Measurements from ENCODE around the gene KCNJ13.
A peak's percentile ranks its signal among the peaks of the same experiment; 100 is the strongest.
"Not testable (repeated sequence)": the region's sequence is repeated elsewhere in the genome, so short reads cannot be mapped to it uniquely, and the experiment has no call there.

KCNJ13 gene

DNA sequence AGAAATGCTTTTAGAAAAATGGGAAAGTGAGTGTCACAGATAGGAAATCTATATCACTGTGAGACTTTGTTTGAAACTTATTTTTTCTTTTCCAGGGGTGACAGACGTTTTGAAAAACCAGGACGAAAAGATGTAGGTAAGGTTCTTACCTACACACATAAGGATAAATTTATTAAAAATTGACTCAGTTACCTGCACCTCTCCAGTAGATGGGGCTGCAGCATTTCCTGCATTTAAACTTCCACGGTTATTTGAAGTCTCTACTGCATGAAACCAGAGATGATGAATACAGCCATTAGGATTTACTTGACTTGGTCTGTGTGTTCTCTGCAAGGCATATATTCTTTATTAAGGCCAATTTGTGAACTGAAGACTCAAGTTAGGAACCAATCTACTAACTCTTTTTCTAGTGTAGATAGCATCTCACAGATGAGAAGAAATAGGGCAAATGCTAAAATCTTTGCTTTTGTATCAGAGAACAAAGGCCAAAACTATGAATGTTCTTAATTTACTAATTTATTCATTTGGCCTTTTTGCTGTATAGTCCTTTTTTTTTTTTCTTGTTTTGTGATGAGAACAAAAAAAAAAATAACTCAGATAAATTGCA lies 15.0 kb downstream of the KCNJ13 start:
- DNase-seq = peak; percentile 30

DNA sequence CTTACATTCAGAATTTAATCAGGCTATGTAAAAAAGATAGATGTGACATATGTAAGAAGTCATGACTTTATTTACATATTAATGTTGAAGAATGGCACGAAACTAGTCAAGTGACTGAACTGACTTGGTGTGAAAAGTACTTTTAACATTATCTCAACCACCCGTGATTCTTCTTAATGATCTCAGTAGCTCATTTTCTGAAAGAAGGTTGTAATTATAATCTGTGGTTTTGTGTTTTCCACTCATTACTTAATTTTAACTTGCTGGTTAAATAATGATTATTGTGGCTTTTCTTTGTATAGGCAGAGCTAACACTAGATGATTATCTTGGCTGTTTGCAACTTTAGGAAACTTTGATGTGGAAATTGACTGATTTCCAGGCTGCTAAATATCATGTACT lies 18.5 kb downstream of the KCNJ13 start:
- no peak for DNase-seq

DNA sequence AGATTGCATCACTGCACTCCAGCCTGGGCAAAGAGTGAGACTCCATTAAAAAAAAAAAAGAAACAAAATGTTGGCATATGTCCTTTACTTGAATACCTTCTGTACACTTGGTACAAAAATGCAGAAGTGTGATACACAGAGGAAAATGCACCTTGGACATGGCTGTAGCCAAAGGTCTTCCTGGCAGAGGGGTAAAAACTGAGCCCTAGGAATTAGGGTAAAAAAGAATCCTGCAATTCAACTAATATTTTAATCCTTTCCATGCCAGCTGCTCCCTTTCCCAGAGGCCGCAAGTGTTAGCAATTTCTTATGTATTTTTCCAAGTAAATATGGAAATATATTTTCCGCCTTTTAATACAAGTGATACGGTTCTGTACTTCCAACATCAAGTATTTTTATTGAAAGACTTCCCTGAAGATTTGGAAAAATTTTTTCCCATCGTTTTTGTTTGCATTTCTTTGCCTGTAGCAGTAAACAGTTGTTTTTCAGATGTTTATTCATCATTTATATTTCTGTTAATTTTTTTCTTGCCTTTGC lies 26.2 kb downstream of the KCNJ13 start:
- no peak for DNase-seq

DNA sequence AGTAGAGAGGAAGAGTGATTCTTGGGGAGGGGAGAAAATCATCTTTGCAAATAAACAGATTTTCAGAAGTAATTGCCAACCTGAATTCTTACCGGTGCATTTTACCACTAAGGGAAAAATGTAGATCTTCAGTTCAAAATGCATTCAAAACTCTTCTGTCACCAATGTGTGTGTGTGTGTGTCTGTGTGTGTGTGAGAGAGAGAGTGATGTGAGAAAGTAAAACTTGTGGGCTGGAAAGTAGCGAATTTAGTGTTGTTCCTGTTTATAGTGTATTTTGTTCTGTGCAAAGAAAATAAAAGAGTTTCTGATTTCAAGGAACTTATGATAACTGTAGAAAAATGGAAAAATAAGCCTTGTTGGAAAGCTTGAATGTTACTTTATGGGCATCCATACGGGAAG lies 27.0 kb downstream of the KCNJ13 start:
- no peak for DNase-seq

DNA sequence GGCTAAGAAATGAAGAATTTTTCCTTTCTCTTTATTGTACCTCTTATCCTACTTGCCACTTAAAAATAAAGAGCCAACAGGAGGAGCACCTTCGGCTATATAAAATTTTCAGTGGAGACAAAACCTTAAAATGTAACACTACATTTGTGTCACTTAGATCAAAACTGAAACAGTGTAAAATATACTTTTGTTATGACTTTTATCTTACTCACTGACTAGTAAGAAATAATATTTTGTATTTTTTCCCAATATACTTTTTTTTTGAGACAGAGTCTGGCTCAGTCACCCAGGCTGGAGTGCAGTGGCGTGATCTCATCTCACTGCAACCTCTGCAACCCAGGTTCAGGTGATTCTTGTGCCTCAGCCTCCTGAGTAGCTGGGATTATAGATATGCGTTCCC lies 28.3 kb downstream of the KCNJ13 start:
- no peak for DNase-seq

DNA sequence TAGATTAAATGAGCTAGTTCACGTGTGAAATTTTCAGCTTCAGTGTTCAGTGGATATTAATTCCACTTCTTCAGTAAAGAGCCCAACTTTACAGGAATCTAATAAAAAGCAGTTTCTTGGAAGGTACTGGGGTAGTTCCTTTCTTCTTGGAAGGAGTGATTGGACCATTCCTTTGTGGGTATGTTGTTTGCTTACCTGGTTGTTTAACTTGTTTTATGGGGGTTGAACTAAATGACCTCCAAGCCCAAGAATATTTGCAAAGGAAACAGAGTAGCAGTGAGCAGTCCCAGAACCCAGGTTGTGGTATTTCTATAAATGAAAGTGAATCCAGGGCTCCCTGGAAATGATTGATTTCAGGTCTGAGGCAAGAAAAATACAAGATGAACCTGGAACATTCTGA lies 31.4 kb downstream of the KCNJ13 start:
- no peak for DNase-seq

DNA sequence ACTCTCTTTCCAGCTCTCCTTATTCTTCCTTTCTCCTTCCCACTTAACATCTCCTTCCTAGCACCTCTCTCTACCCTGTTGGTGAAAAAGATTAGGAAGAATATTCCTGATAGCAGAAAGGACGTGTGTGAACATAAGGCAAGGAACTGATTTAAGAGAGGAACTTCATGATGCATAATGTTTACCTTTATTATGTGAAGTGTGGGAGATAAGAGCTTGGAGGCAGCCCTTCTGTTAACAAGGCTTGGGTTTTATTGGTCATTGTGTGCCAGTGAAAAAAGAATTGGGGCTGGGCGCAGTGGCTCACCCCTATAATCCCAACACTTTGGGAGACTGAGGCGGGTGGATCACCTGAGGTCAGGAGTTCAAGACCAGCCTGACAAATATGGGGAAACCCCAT lies 34.4 kb downstream of the KCNJ13 start:
- no peak for DNase-seq

DNA sequence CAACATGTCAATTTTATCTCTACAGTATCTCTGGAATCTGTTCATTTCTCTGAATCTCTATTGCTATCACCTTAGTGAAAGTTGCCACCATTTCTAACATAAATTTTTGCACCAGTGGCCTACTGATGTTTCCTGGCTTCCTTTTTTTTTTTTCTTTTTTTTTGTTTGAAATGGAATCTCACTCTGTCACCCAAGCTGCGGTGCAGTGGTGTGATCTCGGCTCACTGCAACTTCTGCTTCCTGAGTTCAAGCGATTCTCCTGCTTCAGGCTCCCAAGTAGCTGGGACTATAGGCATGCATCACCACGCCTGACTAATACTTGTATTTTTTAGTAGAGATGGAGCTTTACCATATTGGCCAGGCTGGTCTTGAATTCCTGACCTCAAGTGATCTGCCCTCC lies 35.1 kb downstream of the KCNJ13 start:
- no peak for DNase-seq

DNA sequence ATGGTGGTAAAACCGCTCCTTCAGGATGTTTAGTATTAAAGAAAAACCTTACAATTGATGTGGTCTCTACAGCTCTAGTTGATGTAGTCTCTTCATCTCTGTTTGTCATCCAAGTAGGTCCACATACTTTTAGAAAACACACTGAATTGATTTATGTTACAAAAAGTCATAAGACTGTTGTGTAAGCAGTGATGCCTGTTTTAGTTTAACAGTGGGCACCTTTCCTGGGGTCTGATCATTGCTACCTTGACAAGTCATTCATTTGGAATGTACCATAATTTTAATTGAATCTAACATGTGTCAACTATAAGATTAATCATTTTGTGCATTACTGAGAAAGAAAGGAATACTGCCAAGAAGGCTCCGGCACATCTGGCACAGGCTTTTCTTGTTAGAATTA lies 44.9 kb downstream of the KCNJ13 start:
- DNase-seq = no peak

DNA sequence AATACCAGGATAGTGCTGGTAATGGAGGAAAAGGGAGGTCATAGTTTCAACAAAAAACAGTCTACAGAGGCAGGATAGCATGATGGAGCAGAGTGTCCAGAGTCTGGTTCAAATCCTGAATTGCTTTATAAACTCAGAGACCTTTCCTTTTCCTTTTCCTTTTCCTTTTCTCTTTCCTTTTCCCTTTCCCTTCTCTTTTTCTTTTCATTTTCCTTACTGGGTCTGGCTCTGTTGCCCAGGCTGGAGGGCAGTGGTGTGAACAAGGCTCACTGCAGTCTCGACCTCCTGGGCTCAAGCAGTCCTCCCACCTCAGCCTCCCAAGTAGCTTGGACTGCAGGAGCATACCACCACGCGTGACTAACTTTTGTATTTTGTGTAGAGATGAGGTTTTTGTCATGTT lies 47.6 kb downstream of the KCNJ13 start:
- DNase-seq = no peak

DNA sequence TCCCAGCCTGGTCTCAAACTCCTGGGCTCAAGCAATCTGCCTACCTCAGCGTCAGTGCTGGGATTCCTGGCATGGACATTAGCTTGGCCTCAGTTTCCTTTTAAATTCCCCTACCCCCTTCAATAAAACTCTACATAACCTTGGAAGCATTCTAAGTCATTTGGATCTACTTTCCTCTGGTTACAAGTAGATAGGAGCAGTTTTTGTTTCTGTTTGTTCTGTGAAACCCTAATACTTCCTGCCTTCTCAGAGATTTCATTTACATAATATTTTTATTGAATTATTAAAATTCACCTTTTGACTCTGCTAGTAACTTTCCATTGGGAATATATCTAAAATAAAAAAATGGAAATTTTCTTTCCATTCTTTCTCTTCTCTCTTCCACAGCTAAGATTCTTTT lies 53.3 kb downstream of the KCNJ13 start:
- no peak for DNase-seq

DNA sequence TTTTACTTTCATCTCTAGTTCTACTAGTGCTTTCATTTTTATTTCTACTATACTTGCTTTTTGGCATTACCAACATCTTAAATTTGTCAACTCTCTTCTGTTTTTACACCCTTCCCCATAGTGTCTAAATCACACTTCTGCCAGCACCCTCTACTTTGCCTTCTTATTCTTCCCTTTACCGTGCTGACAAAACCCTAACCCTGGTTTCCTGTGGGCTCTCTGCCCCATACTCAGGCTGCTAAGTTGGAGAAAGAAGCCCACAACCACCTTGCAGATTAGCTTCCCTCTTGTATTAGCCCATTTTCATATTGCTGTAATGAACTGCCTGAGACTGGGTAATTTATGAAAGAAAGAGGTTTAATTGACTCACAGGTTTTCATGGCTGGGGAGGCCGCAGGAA lies 54.5 kb downstream of the KCNJ13 start:
- no peak for DNase-seq

DNA sequence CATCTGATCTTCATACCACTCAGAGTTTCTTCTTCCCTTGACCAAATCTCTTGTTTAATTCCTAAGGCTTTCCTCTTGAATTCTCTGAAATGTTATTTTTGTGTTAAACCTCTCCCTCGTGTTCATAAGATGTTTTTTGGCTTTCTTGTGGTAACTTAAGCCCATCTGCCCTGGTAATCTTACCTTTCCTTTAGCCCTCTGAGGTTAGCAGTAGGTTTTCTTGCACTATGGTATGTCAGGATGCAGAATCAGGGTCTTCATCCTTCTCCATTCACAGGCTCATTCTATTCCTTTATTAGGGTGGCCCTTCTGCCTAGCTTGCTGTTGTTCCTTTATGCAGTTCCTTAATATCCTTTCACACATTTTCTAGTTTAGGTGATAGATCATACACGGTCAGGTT lies 55.1 kb downstream of the KCNJ13 start:
- DNase-seq = no peak

DNA sequence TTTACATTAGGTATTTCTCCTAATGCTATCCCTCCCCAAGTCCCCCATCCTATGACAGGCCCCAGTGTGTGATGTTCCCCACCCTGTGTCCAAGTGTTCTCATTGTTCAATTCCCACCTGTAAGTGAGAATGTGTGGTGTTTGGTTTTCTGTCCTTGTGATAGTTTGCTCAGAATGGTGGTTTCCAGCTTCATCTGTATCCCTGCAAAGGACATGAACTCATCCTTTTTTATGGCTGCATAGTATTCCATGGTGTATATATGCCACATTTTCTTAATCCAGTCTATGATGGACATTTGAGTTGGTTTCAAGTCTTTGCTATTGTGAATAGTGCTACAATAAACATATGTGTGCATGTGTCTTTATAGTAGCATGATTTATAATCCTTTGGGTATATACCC lies 56.3 kb downstream of the KCNJ13 start:
- not testable (repeated sequence) for DNase-seq
